Mesenteric fat pad (tissue), 1 donor: ENCODE measurements around the gene ZNF385A. TPM values are rescaled to one million over a fixed set of nuclear protein-coding genes. Genes with fewer than 3 reads are reported as not detected.

ENCODE experiments used
- DNase-seq: peaks from one replicate; pipeline ENCODE4 v3.0.0-alpha.2; 2020; ENCODE audit warnings: low spot score
- total RNA-seq: library from RNA; stranded (reverse); fragmentation: NEBNext Ultra II Directional; extraction: Animal tissue kit (Norgen Biotek cat#: 25700); gene quantifications from one replicate; pipeline ENCODE4 v1.2.1, GENCODE V29; 2021
- donor health status: DM: yes; HTN: yes; CAD: no.

The ZNF385A gene
- total RNA-seq, 1 donor from 2014 or later = 31.9 TPM

DNA sequence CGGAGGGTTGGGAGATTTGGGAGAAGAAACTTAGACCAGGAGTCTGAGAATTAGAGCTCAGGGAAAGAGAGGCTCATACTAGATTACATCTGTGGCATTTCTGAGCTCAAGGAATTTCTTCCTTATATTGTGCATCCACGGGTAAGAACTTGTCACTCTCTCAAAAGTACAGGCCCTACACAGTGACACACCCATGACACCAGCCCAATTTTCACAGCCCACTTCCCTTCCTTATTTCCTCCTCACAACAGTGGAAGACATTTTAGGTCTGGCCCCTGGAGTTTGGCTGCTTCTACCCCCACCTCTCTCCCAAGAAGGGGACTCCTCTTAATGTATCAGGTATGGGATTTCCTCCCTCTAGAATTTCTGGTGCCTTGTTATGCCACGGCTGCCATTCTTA is 9.2 kb upstream of the ZNF385A start:
- DNase-seq = no peak

- DNase-seq = no peak
These were observed 8.7 kb upstream of the ZNF385A start for GRCh38 chr12:54393207-54393609.

- DNase-seq = no peak
These were observed 8.1 kb upstream of the ZNF385A start for GRCh38 chr12:54392485-54393206.

DNA sequence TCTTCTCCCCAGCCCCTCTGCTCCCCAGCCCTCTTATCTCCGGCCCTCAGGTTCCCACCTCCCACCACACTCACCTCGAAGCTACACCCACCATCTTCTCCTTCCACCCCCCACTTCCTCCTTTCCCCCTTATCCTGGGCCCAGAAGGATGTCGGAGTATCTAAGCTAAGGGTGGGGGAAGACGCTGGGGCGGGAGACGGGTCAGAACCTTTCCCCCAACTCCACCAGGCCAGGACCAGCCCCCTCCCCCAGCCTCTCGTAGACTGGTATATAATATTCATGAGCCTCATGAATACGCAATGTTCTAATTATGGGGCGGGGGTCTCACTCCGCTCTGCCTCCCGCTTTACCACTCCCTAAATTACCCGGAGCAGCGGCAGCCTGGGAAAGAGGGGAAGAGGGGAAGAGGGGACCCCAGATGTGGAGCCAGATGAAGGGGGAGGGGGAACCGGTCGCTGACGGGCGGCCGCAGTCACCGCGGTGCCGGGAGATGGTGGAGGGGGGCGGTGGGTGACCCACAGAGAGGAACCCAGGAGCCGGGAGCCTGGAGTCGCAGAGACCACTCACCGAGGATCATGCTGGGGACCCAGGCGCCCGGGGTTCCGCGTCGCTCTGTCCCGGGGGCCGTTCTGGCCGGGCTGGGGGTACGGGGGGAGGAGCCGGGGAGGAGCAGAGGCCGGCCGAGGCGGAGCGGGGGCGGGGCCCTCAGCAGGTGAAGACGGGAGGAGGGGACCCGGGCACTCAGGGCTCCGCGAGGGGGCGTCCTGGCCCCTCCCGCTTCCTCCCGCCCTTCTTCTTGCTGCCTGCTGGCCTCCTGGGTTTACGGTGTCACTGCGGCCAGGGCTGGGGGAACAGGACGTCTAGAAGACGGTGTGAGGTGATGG is 6.4 kb upstream of the ZNF385A start:
- DNase-seq = no peak

GRCh38 chr12:54390176-54390667 is 5.7 kb upstream of the ZNF385A start:
- peak; percentile 81 for DNase-seq

GRCh38 chr12:54389607-54390175 is 5.2 kb upstream of the ZNF385A start:
- no peak for DNase-seq

- peak; percentile 85 for DNase-seq
These were observed 4.6 kb upstream of the ZNF385A start for GRCh38 chr12:54389134-54389508.

DNA sequence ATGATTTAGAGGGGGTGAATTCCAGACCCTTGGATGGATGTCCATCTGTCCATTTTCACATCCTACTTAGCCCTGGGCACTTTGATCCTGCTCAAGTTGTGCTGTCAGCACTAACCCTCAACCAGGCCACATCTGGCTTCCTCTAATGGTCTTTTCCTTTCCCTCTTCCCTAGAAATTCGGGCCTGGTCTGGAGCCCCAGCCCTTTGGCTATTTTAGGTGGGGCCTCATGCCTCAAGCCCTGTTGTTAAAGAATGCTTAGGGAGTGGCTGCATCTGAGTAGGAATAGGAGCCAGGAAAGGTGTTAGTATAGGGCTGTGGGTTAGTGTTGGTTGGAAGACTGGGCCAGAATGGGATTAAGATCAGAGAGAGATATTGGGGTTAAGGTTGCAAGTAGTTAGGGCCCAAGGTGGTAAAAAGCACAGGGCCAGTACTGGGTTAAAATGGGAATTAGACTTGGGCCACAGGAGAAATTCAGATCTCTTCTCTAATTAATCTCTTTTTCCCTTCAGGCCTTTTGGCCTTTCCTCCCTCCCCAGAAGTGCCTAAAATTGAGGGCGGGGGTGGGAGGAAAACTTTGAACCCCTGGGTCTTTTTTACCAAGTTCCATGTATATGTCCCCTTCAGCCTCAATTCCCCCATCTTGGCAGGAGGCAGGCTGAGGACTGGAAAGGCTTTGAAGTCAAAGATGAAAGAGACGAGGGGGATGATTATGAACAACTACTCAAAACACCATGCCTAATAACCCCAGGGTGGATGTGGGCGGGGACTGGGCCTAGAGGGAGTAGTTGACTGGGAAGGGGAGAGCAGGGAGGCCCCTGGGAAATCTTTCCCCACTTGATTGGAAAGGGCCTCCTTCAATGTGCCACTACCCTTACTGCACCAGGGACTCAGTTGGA is 4.0 kb upstream of the ZNF385A start:
- DNase-seq = no peak

- no peak for DNase-seq
These were observed 2.6 kb upstream of the ZNF385A start for GRCh38 chr12:54387114-54387467.

- DNase-seq = no peak
These were observed 2.0 kb upstream of the ZNF385A start for GRCh38 chr12:54386403-54387113.

- DNase-seq = no peak
These were observed 850 bp upstream of the ZNF385A start for GRCh38 chr12:54385251-54385914.

- DNase-seq = no peak
These were observed 1.4 kb downstream of the ZNF385A start for GRCh38 chr12:54383041-54383609.

DNA sequence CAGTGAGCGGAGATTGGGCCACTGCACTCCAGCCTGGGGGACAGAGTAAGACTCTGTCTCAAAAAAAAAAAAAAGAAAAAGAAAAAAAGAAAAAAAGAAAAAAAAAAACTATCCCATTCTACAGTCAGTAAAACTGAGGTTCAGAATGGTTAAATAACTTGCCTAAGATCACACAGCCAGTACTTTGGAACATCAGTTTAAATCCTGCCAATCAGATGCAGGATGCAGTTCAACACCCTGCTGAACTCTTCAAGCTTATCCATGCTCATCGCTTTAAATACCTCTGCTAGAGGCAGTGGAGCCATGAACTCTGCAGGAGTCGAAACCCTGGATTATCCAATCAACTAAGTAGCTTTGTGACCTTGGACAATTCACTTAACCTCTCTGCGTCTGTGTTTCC is 3.4 kb downstream of the ZNF385A start:
- no peak for DNase-seq

DNA sequence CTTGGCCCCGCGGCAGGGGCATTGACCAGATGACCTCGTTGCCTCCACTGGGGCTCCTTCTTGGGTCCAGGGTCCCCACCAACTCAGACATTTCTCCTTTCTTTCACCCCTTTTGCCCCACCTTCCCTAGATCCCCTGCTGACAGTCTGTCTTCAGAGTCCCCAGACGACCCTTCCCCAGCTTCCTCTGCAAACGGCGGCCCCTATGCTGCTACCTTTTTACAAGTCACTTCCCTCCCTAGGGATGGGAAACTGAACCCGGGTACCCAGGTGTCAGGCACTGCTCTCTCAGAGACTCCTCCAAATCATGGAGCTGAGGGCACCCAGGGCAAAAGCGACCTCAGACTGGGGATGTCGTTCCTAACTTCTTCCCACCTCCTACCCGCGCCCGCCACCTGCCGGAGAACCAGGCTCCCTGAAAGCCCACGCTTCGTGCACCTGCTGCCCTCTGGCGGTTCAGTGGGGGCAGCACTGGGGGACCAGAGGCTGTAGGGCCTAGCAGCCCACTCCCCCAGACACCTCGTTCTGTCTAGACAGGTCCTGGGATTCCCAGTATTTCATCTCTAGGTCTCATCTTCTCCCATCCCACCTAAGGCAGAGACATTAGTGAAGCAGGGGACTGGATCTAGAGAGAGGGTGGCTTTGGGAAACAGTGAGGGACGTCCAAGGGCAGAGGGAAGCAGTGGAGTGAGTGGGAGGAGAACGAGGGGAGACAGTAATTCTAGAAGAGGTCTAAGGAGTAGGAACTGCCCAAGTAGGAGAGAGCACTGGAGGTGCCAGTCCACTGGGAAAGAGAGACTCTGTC is 4.9 kb downstream of the ZNF385A start:
- DNase-seq = peak; percentile 96

GRCh38 chr12:54378796-54379397 is 5.6 kb downstream of the ZNF385A start:
- DNase-seq = no peak

DNA sequence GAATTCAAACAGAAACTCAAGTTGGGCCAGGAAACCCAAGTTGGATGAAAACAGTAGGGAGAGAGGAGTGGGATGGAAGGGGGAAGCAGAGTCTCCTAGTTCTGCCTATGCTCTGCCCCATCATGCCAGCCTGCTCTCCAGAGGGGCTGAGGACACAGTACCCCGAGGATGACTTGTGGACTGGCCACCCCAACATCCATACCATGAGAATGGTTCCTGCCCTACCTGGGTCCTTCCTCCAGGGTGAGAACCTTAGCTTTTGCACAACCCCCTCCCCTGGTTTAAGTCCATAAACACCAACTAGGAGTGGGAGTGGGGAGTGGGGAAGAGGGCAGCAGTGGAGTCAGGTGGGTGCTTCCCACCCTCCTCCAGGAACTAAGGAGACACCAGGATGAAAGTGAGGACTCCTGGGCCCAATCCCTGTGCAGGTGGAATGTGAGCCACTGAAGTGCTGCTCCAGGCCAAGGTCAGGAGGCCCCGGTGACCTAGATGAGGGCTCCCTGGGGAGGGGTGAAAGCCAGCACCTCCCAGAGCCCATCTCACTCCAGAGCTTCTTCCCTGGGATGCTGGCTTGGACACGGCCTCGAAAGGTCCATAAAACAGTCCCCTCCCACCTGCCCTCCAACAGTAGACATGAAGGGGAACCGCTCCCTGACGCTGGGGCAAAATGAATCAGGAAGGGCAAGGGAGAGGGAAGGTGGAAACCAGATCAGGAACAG is 6.6 kb downstream of the ZNF385A start:
- no peak for DNase-seq

- DNase-seq = no peak
These were observed 7.5 kb downstream of the ZNF385A start for GRCh38 chr12:54377007-54377406.

DNA sequence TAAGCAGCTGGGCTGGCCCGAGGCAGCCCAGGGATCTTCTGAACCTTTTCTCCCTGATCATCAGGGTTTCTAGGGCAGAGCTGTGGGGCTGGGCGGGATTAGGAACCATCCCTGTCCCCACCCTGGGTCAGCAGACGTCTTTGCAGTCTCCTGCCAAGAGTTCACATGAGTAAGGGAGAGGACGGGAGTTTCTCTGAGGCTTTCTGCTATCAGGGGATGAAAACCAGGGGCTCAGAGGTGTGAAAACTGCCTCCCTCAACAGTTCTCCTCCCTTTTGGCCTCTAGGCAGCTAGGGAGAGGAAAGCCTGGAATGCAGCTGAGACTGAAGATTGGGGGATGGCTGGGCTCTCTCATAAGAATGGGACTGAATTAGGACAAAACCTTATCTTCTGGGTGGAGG is 7.9 kb downstream of the ZNF385A start:
- DNase-seq = no peak
